HEK293 (cell line): ENCODE measurements around the gene ZNF280B.
"Not testable (repeated sequence)": the region's sequence is repeated elsewhere in the genome, so short reads cannot be mapped to it uniquely, and the experiment has no call there.

Experiments
- CTCF ChIA-PET: fragments of 350-600 bp; formaldehyde crosslinking; extraction: SDS; loops from one replicate; lab custom pipeline; 2021; ENCODE audit warnings: antibody characterized with exemption; lab: Yijun Ruan, JAX
- POLR2A ChIA-PET: fragments of 300-600 bp; formaldehyde crosslinking; extraction: SDS; loops from one replicate; lab custom pipeline; 2020; ENCODE audit warnings: antibody characterized with exemption, inconsistent platforms; lab: Yijun Ruan, JAX
- H3K27ac ChIP-seq: fragments of 200-500 bp; sonication (Bioruptor generic); 2 replicates; pipeline ENCODE4 v1.5.1; 2014; ENCODE audit warnings: low read depth, low read length, control low read depth, inconsistent platforms; ENCODE audit errors: extremely low read depth
- H3K36me3 ChIP-seq, 2 experiments: fragments of 200-500 bp in 1 of 2; sonication (Bioruptor generic) in 1 of 2; 1 replicate in 1 of 2; 2 replicates in 1 of 2; pipeline ENCODE4 v1.5.1; 2014 to 2017; ENCODE audit warnings: inconsistent platforms in 2 of 2, low read length in 2 of 2; ENCODE audit not compliant: control insufficient read depth in 2 of 2, insufficient read depth in 1 of 2
- H3K4me1 ChIP-seq: fragments of 200-500 bp; sonication (Bioruptor generic); 2 replicates; pipeline ENCODE4 v1.5.1; 2014; ENCODE audit warnings: mild to moderate bottlenecking, low read length, inconsistent platforms; ENCODE audit not compliant: control insufficient read depth, insufficient read depth
- H3K4me3 ChIP-seq: 2 replicates; pipeline ENCODE4 v1.5.1; 2011; ENCODE audit warnings: low read depth, mild to moderate bottlenecking, control low read depth, low read length, moderate library complexity
- H3K9me3 ChIP-seq: fragments of 200-500 bp; sonication (Bioruptor generic); 2 replicates; pipeline ENCODE4 v1.5.1; 2014; ENCODE audit warnings: low read depth, low read length, inconsistent platforms; ENCODE audit not compliant: control insufficient read depth, insufficient read depth
- BCL6B ChIP-seq: fragments of 450-650 bp; formaldehyde crosslinking; IDR thresholded peaks from 2 replicates; pipeline ENCODE4 v1.5.1; 2017; ENCODE audit warnings: missing biosample characterization, missing genetic modification characterization
- EGR2 ChIP-seq: fragments of 450-650 bp; formaldehyde crosslinking; IDR thresholded peaks from 2 replicates; pipeline ENCODE4 v1.5.1; 2016; ENCODE audit warnings: low read depth, missing biosample characterization, missing genetic modification characterization
- GLI2 ChIP-seq: fragments of 450-650 bp; formaldehyde crosslinking; IDR thresholded peaks from 2 replicates; pipeline ENCODE4; 2017; ENCODE audit warnings: missing biosample characterization, missing genetic modification characterization, low read depth, borderline replicate concordance
- KLF7 ChIP-seq: fragments of 450-650 bp; formaldehyde crosslinking; IDR thresholded peaks from 2 replicates; pipeline ENCODE4 v1.5.1; 2016; ENCODE audit warnings: missing biosample characterization, missing genetic modification characterization, borderline replicate concordance
- PRDM1 ChIP-seq: fragments of 450-650 bp; formaldehyde crosslinking; IDR thresholded peaks from 2 replicates; pipeline ENCODE4; 2016; ENCODE audit warnings: missing biosample characterization, missing genetic modification characterization
- ZBTB49 ChIP-seq: fragments of 450-650 bp; formaldehyde crosslinking; IDR thresholded peaks from 2 replicates; pipeline ENCODE4 v1.5.1; 2016; ENCODE audit warnings: missing biosample characterization, missing genetic modification characterization, low read depth
- ZBTB7A ChIP-seq: fragments of 450-650 bp; formaldehyde crosslinking; IDR thresholded peaks from 2 replicates; pipeline ENCODE4 v1.5.1; 2016; ENCODE audit warnings: low read depth, missing biosample characterization, missing genetic modification characterization
- ZFHX2 ChIP-seq: fragments of 450-650 bp; formaldehyde crosslinking; conservative IDR thresholded peaks from 2 replicates; pipeline ENCODE4 v1.5.1; 2016; ENCODE audit warnings: missing biosample characterization, missing genetic modification characterization
- ZIC2 ChIP-seq: fragments of 450-650 bp; formaldehyde crosslinking; IDR thresholded peaks from 2 replicates; pipeline ENCODE4 v1.5.1; 2016; ENCODE audit warnings: missing biosample characterization, missing genetic modification characterization
- ZNF335 ChIP-seq: fragments of 450-650 bp; formaldehyde crosslinking; conservative IDR thresholded peaks from 2 replicates; pipeline ENCODE4 v1.5.1; 2016; ENCODE audit warnings: missing biosample characterization, missing genetic modification characterization
- ZNF501 ChIP-seq: fragments of 450-650 bp; formaldehyde crosslinking; IDR thresholded peaks from 2 replicates; pipeline ENCODE4 v1.5.1; 2016; ENCODE audit warnings: missing biosample characterization, missing genetic modification characterization
- ZNF544 ChIP-seq: fragments of 450-650 bp; formaldehyde crosslinking; IDR thresholded peaks from 2 replicates; pipeline ENCODE4 v1.5.0; 2017; ENCODE audit warnings: missing biosample characterization, missing genetic modification characterization
- TF ChIP-seq, protein P1 (sequence below): fragments of 450-650 bp; formaldehyde crosslinking; IDR thresholded peaks from 2 replicates; pipeline ENCODE4 v1.5.1; 2016; ENCODE audit warnings: missing biosample characterization, missing genetic modification characterization

ZNF280B gene

DNA sequence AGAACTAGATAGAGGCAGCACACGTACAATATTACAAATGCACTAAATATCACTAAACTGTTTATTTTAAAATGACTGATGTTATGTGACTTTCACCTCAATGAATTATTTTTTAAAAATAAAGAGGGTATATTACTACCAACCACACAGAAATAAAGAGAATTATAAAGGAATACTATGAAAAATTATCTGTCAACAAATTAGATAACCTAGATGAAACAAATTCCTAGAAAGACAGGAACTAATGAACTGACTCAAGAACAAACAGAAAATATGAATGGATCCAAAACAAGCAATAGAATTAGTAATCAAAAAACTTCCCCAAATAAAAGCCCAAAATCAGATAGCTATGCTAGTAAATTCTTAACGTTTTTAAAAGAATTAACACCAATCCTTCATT lies 10.3 kb downstream of the ZNF280B start:
- ChIA-PET POLR2A (no interaction called here), CTCF (interaction anchor here (0.9 to 2.0 kb wide), 4 partner anchors 9 to 33 kb away, joined by 3 to 7 read pairs (median 5); partner anchors contain the start of gene ZNF280B)
- no peak for TF ChIP-seq ZIC2 (tag by site-specific recombination)
- peak; percentile 82 for TF ChIP-seq BCL6B

DNA sequence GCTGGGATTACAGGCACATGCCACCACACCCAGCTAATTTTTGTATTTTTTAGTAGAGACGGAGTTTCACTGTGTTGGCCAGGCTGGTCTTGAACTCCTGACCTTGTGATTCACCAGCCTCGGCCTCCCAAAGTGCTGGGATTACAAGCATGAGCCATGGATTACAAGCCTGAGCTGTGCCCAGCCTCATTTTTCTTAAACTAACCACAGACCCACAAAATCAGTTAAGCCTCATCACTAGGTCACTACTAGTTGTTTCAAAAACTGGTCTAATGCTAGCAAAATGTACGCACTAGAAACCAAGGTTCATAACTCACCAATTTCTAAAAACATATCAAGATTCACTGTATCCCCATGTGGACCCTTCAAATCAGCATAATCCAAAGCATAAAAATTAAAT lies 17.0 kb downstream of the ZNF280B start:
- H3K27ac ChIP-seq, H3K4me3 ChIP-seq, H3K9me3 ChIP-seq, H3K4me1 ChIP-seq, POLR2A ChIA-PET: not testable (repeated sequence)
- CTCF ChIA-PET, result interaction anchor here (0.6 kb wide), 1 partner anchor 292 kb away, joined by 3 read pairs; no protein-coding TSS in a partner anchor
- H3K36me3 ChIP-seq, result peaks cover 15 to 82% of the 10 kb centered on the region in 2 experiments

More for the DNA sequence above, 10.3 kb downstream of the ZNF280B start:
- H3K4me1 ChIP-seq, result no peaks in the 10 kb centered on the region
- H3K27ac ChIP-seq, result no peak overlapping the region
- no peak overlapping the region for H3K4me3 ChIP-seq
- peaks cover 17 to 43% of the 10 kb centered on the region in 2 experiments for H3K36me3 ChIP-seq
- no peaks in the 10 kb centered on the region for H3K9me3 ChIP-seq

GRCh38 chr22:22488736-22489135 lies 19.8 kb downstream of the ZNF280B start:
- H3K27ac ChIP-seq, result no peak overlapping the region
- peaks cover 15 to 81% of the 10 kb centered on the region in 2 experiments for H3K36me3 ChIP-seq
- TF ChIP-seq PRDM1 (peak; percentile 59), EGR2 (tag by site-specific recombination) (no peak)
- no peaks in the 10 kb centered on the region for H3K4me1 ChIP-seq
- no peaks in the 10 kb centered on the region for H3K9me3 ChIP-seq
- ChIA-PET CTCF (interaction anchor here (0.6 to 2.1 kb wide), 8 partner anchors 15 to 265 kb away, joined by 3 to 6 read pairs (median 4); partner anchors contain the start of gene ZNF280B), POLR2A (no interaction called here)
- no peak overlapping the region for H3K4me3 ChIP-seq

GRCh38 chr22:22487869-22488597 lies 20.5 kb downstream of the ZNF280B start:
- no peak for TF ChIP-seq ZFHX2 (tag by site-specific recombination)
- no peak for TF ChIP-seq KLF7 (tag by site-specific recombination)
- TF ChIP-seq ZBTB49 (tag by site-specific recombination), result no peak
- TF ChIP-seq ZNF544 (tag by site-specific recombination), result no peak
- TF ChIP-seq, protein P1, sequence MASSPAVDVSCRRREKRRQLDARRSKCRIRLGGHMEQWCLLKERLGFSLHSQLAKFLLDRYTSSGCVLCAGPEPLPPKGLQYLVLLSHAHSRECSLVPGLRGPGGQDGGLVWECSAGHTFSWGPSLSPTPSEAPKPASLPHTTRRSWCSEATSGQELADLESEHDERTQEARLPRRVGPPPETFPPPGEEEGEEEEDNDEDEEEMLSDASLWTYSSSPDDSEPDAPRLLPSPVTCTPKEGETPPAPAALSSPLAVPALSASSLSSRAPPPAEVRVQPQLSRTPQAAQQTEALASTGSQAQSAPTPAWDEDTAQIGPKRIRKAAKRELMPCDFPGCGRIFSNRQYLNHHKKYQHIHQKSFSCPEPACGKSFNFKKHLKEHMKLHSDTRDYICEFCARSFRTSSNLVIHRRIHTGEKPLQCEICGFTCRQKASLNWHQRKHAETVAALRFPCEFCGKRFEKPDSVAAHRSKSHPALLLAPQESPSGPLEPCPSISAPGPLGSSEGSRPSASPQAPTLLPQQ (tag by site-specific recombination), result no peak
- TF ChIP-seq GLI2 (tag by site-specific recombination), result no peak
- no peak for TF ChIP-seq ZNF501
- no peak for TF ChIP-seq ZBTB7A (tag by site-specific recombination)
- no peak for TF ChIP-seq ZNF335
- Histone ChIP-seq H3K4me3 (no peak overlapping the region), H3K9me3 (no peaks in the 10 kb centered on the region), H3K27ac (no peak overlapping the region), H3K4me1 (no peaks in the 10 kb centered on the region), H3K36me3 (peaks cover 11 to 74% of the 10 kb centered on the region in 2 experiments; a peak in 2 of 3 replicates)
- ChIA-PET POLR2A (no interaction called here), CTCF (interaction anchor here (0.6 to 2.1 kb wide), 4 partner anchors 21 to 265 kb away, joined by 3 to 6 read pairs (median 6); partner anchors contain the start of gene ZNF280B)
